HG03432 (cell line): ENCODE measurements around the gene SPECC1.
A peak's percentile ranks its signal among the peaks of the same experiment; 100 is the strongest.
"Not testable (repeated sequence)": the region's sequence is repeated elsewhere in the genome, so short reads cannot be mapped to it uniquely, and the experiment has no call there.

Experiments used
- ATAC-seq: cut with Tn5 transposase; IDR thresholded peaks from one replicate; pipeline ENCODE4 v1.9.1; 2021; ENCODE audit warnings: mild to moderate bottlenecking, moderate library complexity; ENCODE audit not compliant: unreplicated experiment

The SPECC1 gene

GRCh38 chr17:20284570-20285295 is 275.6 kb downstream of the SPECC1 start:
- ATAC-seq = no peak

DNA sequence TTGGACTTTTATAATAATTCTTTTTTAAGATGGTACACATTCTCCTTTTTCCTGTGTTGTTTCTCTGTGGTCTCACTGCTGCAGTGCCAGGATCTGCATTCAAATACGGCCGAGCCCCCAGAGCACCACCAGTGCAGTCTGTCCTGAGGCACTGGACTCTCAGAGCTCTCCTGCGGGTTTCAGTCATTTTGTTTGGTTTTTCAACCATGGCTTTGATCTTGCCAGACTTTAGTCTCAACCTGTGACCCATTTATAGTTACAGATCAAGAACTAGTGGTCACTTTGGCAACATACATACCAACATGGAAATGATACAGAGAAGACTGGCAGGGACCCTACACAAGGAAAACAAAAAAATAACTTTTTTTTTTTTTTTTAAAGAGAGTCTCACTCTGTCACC is 280.8 kb downstream of the SPECC1 start:
- ATAC-seq = no peak

DNA sequence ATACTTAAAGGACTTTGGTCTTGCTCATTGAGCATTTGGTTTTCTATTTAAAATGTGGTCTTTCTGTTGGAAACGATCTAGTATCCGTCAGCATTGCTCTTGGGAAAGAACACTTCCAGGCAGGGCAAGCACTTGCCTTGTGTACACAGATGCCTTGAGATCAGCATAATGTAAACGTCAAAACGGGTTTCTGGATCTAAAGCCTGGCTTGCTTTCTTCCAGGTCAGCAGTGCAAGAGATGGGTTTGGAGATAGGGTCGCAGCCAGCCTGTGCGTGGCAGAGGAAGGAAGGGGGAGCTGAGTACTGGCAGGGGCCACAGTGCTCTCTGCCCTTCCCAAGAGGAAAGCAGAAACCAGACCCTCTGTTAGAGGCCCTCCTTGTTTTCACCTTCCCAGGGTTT is 282.7 kb downstream of the SPECC1 start:
- no peak for ATAC-seq

GRCh38 chr17:20293501-20293900 is 284.3 kb downstream of the SPECC1 start:
- ATAC-seq = no peak

DNA sequence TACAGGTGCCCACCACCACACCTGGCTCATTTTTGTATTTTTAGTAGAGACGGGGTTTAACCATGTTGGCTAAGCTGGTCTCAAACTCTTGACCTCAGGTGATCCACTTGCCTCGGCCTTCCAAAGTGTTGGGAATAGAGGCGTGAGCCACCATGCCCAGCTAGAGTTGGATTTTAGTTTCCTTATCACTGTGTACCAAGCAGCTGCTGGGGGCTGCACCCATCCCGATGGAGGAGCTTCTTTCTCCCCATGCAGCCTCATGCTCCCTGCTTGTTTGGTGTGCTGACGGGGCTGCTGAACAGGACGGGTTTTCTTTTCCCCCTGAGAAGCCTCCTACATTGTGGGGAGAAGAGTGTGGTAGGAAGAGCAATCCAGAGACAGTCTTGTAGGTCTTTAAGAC is 285.0 kb downstream of the SPECC1 start:
- ATAC-seq = no peak

- no peak for ATAC-seq
Measured at GRCh38 chr17:20299013-20299412, 289.9 kb downstream of the SPECC1 start.

GRCh38 chr17:20300436-20300934 is 291.3 kb downstream of the SPECC1 start:
- no peak for ATAC-seq

GRCh38 chr17:20302246-20302917 is 293.2 kb downstream of the SPECC1 start:
- ATAC-seq = no peak

DNA sequence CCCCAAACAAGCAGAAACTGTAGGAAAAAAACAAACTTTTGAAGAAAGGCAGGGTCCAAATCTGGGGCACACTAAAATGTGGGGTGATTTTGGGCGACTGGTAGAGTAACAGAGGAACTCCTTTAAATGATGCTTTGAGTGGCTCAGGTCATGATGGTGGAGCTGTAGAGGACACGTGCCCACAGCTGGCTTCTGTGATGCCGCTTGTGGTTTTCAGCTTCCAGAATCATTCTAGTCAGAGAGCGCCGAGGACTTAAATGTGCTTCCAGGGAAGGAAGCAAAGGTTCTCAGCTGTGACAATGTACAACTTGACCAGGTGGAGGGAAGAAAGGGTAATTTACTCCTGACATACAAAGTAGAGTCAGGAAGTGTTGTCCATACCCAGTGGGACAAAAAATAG is 295.8 kb downstream of the SPECC1 start:
- no peak for ATAC-seq

DNA sequence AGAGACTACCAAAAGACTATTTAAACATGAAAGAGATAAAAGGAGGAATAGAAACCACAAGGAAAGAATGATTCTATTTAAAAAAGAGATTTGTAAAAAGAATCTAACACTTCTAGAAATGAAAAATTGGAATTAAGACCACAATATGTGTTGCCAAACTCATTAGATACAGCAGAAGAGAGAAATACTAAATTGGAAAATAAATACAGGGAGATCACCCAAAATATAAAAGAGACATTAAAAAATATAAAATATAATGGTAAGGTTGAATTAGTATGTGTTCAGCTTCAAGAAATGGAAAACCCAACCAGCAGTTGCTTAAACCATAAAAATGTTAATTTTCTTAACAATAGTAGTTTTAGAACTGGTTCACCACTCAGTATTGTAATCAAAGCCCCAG is 297.8 kb downstream of the SPECC1 start:
- no peak for ATAC-seq

- ATAC-seq = no peak
Measured at GRCh38 chr17:20307326-20307910, 298.3 kb downstream of the SPECC1 start.

- no peak for ATAC-seq
Measured at GRCh38 chr17:20310481-20310880, 301.3 kb downstream of the SPECC1 start.

- no peak for ATAC-seq
Measured at GRCh38 chr17:20313306-20313705, 304.1 kb downstream of the SPECC1 start.

DNA sequence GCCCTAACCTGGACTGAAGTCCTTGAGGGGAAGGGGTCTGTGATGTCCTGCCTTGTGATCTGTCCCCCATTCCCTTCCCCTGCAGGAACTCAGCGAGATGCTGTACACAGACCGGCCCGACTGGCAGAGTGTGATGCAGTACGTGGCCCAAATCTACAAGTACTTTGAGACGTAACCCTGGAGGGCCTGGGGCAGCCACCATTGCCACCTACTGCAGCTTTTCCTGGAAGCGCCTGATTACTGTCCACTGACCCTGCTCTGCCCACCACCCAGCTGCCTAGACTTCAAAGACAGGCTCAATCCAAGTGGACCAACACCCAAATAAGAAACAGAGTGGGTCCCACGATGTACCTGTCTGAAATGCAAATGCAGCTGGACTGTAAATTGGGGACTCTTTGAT is 304.7 kb downstream of the SPECC1 start:
- ATAC-seq = no peak

GRCh38 chr17:20314834-20315233 is 305.7 kb downstream of the SPECC1 start:
- ATAC-seq = no peak

GRCh38 chr17:20315311-20315710 is 306.2 kb downstream of the SPECC1 start:
- ATAC-seq = no peak

DNA sequence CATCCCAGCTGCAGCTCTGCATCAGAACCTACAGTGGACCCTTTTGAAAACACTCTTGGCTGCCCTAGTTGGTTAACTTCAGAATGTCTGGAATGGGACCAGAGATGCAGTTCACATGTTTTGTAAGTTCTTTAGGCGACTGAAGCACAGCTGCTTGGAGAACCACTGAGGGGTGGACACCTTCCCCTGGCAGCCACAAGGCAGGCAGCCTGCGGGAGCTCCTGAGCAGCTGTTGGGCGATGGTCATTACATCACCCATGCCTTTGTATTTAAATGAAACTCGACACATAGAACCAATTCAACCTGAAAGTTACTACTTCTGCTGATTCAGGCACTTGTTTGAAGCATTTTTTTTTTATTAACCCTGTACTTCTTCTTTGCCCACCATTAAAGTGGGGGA is 306.7 kb downstream of the SPECC1 start:
- ATAC-seq = no peak

GRCh38 chr17:20320535-20321229 is 311.5 kb downstream of the SPECC1 start:
- ATAC-seq = peak; percentile 82

DNA sequence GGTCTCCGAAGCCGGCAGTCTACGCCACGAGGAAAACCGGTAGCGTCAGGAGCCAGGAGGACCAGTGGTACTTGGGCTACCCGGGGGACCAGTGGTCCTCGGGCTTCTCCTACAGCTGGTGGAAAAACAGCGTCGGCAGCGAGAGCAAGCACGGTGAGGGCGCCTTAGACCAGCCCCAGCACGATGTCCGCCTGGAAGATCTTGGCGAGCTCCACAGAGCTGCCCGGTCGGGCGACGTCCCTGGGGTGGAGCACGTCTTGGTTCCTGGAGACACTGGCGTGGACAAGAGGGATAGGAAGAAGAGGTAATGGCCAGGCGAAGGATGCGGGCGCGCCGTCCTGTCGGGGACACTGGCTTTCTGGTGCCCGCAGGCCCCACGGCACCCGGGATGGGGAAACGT is 312.2 kb downstream of the SPECC1 start:
- ATAC-seq = not testable (repeated sequence)

DNA sequence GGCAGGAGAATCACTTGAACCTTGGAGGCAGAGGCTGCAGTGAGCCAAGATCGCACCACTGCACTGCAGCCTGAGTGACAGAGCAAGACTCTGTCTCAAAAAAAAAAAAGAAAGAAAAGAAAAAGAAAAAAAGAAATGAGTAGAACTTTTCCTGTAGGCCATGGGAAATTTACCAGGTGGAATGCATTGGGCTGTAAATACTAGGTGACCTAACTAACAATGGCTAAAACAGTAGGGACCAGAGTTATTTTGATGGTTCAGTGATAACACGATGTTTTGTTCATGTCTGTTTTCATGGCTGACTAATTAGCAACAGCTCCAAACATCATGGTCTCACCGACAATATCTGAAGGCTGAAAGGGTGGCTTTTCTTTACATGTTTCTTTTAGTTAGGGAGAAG is 318.6 kb downstream of the SPECC1 start:
- ATAC-seq = not testable (repeated sequence)

DNA sequence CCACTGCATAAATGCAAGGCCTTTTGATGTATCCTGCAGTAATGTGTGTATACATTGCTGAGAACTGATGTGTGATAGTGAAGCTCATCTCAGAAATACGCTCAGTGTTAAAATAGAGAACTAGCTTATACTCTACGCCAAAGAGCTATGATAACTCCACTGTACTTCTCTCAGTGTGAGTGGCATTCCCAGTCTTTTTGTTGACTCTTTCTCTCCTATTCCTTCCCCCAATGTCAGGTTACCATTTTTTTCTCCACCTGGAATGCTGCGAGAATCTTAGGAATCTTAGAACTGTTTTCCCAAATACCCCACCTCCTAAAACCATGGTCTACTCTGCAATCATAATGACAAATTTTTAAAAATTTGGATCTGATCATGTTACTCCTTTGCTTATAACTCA is 342.2 kb downstream of the SPECC1 start:
- ATAC-seq = not testable (repeated sequence)
